ENCODE results near the gene PROX1.
A peak's percentile ranks its signal among the peaks of the same experiment; 100 is the strongest.

PROX1 gene

GRCh38 chr1:214022229-214022791 is 34.5 kb downstream of the PROX1 start:
- no peak overlapping the region for H3K4me3 ChIP-seq (ENCODE audit: low read length)
- H3K23ac ChIP-seq (ENCODE audit: low read length): no peak overlapping the region
- H3K79me2 ChIP-seq (ENCODE audit: control insufficient read depth, insufficient read depth, low read length): no peaks in the 10 kb centered on the region
- H3K79me1 ChIP-seq (ENCODE audit: low read length): no peaks in the 10 kb centered on the region
- H2BK120ac ChIP-seq (ENCODE audit: low read depth, low read length): no peak overlapping the region
- H3K27ac ChIP-seq (ENCODE audit: low read depth, low read length): no peak overlapping the region
- peaks cover 3% of the 10 kb centered on the region for H3K4me1 ChIP-seq (ENCODE audit: control insufficient read depth, low read depth, low read length)
- WGBS (ENCODE audit: extremely low coverage, insufficient coverage, low lambda C conversion rate): no CpG with 5 or more reads among the region's 5 CpGs
- no peak overlapping the region for H3K4ac ChIP-seq (ENCODE audit: low read depth, low read length)
- H3K9ac ChIP-seq (ENCODE audit: low read length): no peak overlapping the region
- H2BK5ac ChIP-seq (ENCODE audit: low read length): no peak overlapping the region
- no peak overlapping the region for H3K56ac ChIP-seq (ENCODE audit: low read length)
- no peak overlapping the region for H3K18ac ChIP-seq (ENCODE audit: low read length)
- no peak overlapping the region for H3K4me2 ChIP-seq (ENCODE audit: low read length)
- H4K5ac ChIP-seq (ENCODE audit: low read length): no peak overlapping the region
- H2AK5ac ChIP-seq (ENCODE audit: low read length): no peak overlapping the region
- H3K36me3 ChIP-seq (ENCODE audit: control insufficient read depth, insufficient read depth, low read length): no peaks in the 10 kb centered on the region
- DNase-seq: no peak
- no peaks in the 10 kb centered on the region for H3K27me3 ChIP-seq (ENCODE audit: insufficient read depth, low read length, poor library complexity)
- no peak overlapping the region for H4K8ac ChIP-seq (ENCODE audit: low read depth, low read length)
- no peak overlapping the region for H2BK15ac ChIP-seq (replicated peaks; ENCODE audit: low read depth)

DNA sequence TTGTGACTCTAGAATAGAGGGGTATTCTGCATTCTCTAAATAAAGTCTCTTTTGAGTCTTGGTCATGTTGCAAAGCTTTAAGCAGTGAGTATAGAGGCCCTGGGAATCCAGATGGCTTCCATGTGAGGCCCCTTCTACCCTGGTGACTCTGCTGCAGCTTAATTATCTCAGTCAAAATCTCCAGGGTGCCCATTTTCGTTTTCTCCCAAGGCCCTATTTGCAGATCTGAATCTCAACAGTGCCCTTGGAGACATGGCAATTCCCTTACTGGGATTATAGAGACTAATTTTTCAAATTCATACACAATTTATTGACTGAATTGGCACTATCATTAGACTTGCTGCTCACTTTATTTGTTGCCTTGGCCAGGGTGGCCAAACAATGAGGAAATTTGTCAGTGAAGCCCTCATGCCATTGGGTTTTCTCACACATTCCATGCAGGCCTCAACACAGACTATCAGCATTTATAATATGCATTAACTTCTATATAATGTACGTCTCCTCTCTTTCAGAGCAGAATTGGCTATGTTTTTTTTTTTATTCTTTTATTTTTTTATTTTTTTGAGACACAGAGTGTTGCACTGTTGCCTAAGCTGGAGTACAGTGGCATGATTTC is 35.1 kb downstream of the PROX1 start:
- no CpG with 5 or more reads among the region's 2 CpGs for WGBS (ENCODE audit: extremely low coverage, insufficient coverage, low lambda C conversion rate)
- H3K36me3 ChIP-seq (ENCODE audit: control insufficient read depth, insufficient read depth, low read length): no peaks in the 10 kb centered on the region

DNA sequence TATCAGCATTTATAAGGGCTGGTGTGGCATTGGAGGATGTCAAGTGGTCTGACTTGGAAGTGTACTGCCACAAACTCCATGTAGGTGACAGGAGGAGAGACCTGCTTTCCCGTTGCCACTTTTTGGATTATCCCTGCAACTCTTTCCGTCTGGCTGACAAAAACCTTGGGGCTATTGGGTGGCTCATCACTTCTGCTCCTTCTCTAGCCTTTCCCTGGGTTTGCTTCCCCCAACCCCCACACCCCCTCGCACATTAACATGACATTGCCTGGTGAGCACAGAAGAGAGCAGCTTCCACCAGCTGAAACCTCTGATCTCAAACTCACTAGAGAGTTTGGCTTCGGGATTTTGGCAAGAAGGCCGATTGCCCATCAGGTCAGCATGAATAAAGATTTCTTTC is 39.2 kb downstream of the PROX1 start:
- Histone ChIP-seq H3K56ac (ENCODE audit: low read length) (no peak overlapping the region), H4K5ac (ENCODE audit: low read length) (no peak overlapping the region), H3K18ac (ENCODE audit: low read length) (no peak overlapping the region), H3K27ac (ENCODE audit: low read depth, low read length) (no peak overlapping the region), H4K8ac (ENCODE audit: low read depth, low read length) (no peak overlapping the region), H3K27me3 (ENCODE audit: insufficient read depth, low read length, poor library complexity) (no peaks in the 10 kb centered on the region), H2BK120ac (ENCODE audit: low read depth, low read length) (no peak overlapping the region), H3K23ac (ENCODE audit: low read length) (no peak overlapping the region), H3K79me1 (ENCODE audit: low read length) (no peaks in the 10 kb centered on the region), H2BK5ac (ENCODE audit: low read length) (no peak overlapping the region), H3K9ac (ENCODE audit: low read length) (no peak overlapping the region), H3K4me2 (ENCODE audit: low read length) (no peak overlapping the region), H3K4ac (ENCODE audit: low read depth, low read length) (no peak overlapping the region), H3K79me2 (ENCODE audit: control insufficient read depth, insufficient read depth, low read length) (no peaks in the 10 kb centered on the region), H3K4me1 (ENCODE audit: control insufficient read depth, low read depth, low read length) (peaks cover 5% of the 10 kb centered on the region), H3K36me3 (ENCODE audit: control insufficient read depth, insufficient read depth, low read length) (no peaks in the 10 kb centered on the region), H3K4me3 (ENCODE audit: low read length) (no peak overlapping the region), H2AK5ac (ENCODE audit: low read length) (no peak overlapping the region), H2BK15ac (replicated peaks; ENCODE audit: low read depth) (no peak overlapping the region)
- peak; percentile 66 for DNase-seq
- no CpG with 5 or more reads among the region's 5 CpGs for WGBS (ENCODE audit: extremely low coverage, insufficient coverage, low lambda C conversion rate)

More for the DNA sequence above, 35.1 kb downstream of the PROX1 start:
- Histone ChIP-seq H3K23ac (ENCODE audit: low read length) (no peak overlapping the region), H3K9ac (ENCODE audit: low read length) (no peak overlapping the region), H3K18ac (ENCODE audit: low read length) (no peak overlapping the region), H2AK5ac (ENCODE audit: low read length) (no peak overlapping the region), H3K79me2 (ENCODE audit: control insufficient read depth, insufficient read depth, low read length) (no peaks in the 10 kb centered on the region), H3K4ac (ENCODE audit: low read depth, low read length) (no peak overlapping the region), H3K4me1 (ENCODE audit: control insufficient read depth, low read depth, low read length) (peaks cover 3% of the 10 kb centered on the region), H3K27me3 (ENCODE audit: insufficient read depth, low read length, poor library complexity) (no peaks in the 10 kb centered on the region), H3K4me3 (ENCODE audit: low read length) (no peak overlapping the region), H3K79me1 (ENCODE audit: low read length) (no peaks in the 10 kb centered on the region), H3K4me2 (ENCODE audit: low read length) (no peak overlapping the region), H4K8ac (ENCODE audit: low read depth, low read length) (no peak overlapping the region), H2BK5ac (ENCODE audit: low read length) (no peak overlapping the region), H3K56ac (ENCODE audit: low read length) (no peak overlapping the region), H3K27ac (ENCODE audit: low read depth, low read length) (no peak overlapping the region), H2BK15ac (replicated peaks; ENCODE audit: low read depth) (no peak overlapping the region), H2BK120ac (ENCODE audit: low read depth, low read length) (no peak overlapping the region), H4K5ac (ENCODE audit: low read length) (no peak overlapping the region)
- DNase-seq: no peak

DNA sequence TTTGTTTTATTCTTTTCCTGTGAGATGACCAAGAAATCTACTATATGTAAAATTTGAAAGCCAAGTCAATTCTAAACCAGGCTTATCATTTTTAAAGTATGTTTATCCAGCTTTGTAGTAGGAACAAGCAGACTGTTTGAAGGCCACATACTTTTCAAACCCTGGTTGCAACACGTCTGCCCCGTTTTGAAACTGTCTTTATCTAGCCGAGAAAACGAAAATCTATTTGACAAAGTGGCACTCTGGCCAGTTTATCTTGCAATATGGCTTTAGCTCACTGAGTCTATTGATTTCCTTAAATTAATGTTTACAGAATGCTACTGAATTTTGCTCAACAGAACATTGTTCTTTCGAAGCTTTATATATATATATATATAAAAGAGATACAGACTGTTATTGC is 39.7 kb downstream of the PROX1 start:
- H2BK5ac ChIP-seq (ENCODE audit: low read length): no peak overlapping the region
- no peak overlapping the region for H4K5ac ChIP-seq (ENCODE audit: low read length)
- no CpG with 5 or more reads among the region's 5 CpGs for WGBS (ENCODE audit: extremely low coverage, insufficient coverage, low lambda C conversion rate)
- H3K18ac ChIP-seq (ENCODE audit: low read length): no peak overlapping the region
- H3K9ac ChIP-seq (ENCODE audit: low read length): no peak overlapping the region
- no peak overlapping the region for H2BK15ac ChIP-seq (replicated peaks; ENCODE audit: low read depth)
- no peak overlapping the region for H3K27ac ChIP-seq (ENCODE audit: low read depth, low read length)
- DNase-seq: no peak
- no peak overlapping the region for H3K56ac ChIP-seq (ENCODE audit: low read length)
- no peak overlapping the region for H2AK5ac ChIP-seq (ENCODE audit: low read length)
- H3K79me1 ChIP-seq (ENCODE audit: low read length): no peaks in the 10 kb centered on the region
- no peak overlapping the region for H3K4me3 ChIP-seq (ENCODE audit: low read length)
- H3K27me3 ChIP-seq (ENCODE audit: insufficient read depth, low read length, poor library complexity): no peaks in the 10 kb centered on the region
- H3K4ac ChIP-seq (ENCODE audit: low read depth, low read length): no peak overlapping the region
- H4K8ac ChIP-seq (ENCODE audit: low read depth, low read length): no peak overlapping the region
- H3K23ac ChIP-seq (ENCODE audit: low read length): no peak overlapping the region
- no peaks in the 10 kb centered on the region for H3K36me3 ChIP-seq (ENCODE audit: control insufficient read depth, insufficient read depth, low read length)
- no peak overlapping the region for H3K4me2 ChIP-seq (ENCODE audit: low read length)
- H2BK120ac ChIP-seq (ENCODE audit: low read depth, low read length): no peak overlapping the region
- H3K4me1 ChIP-seq (ENCODE audit: control insufficient read depth, low read depth, low read length): peaks cover 5% of the 10 kb centered on the region
- H3K79me2 ChIP-seq (ENCODE audit: control insufficient read depth, insufficient read depth, low read length): no peaks in the 10 kb centered on the region

- no peaks in the 10 kb centered on the region for H3K36me3 ChIP-seq (ENCODE audit: control insufficient read depth, insufficient read depth, low read length)
- no peaks in the 10 kb centered on the region for H3K79me2 ChIP-seq (ENCODE audit: control insufficient read depth, insufficient read depth, low read length)
- no peak overlapping the region for H3K4me3 ChIP-seq (ENCODE audit: low read length)
- no peak overlapping the region for H3K56ac ChIP-seq (ENCODE audit: low read length)
- no peaks in the 10 kb centered on the region for H3K27me3 ChIP-seq (ENCODE audit: insufficient read depth, low read length, poor library complexity)
- H4K8ac ChIP-seq (ENCODE audit: low read depth, low read length): no peak overlapping the region
- H2AK5ac ChIP-seq (ENCODE audit: low read length): no peak overlapping the region
- no peak overlapping the region for H4K5ac ChIP-seq (ENCODE audit: low read length)
- WGBS (ENCODE audit: extremely low coverage, insufficient coverage, low lambda C conversion rate): no CpG with 5 or more reads among the region's 5 CpGs
- no peak overlapping the region for H3K9ac ChIP-seq (ENCODE audit: low read length)
- no peaks in the 10 kb centered on the region for H3K79me1 ChIP-seq (ENCODE audit: low read length)
- no peak overlapping the region for H3K18ac ChIP-seq (ENCODE audit: low read length)
- H2BK5ac ChIP-seq (ENCODE audit: low read length): no peak overlapping the region
- no peak overlapping the region for H2BK15ac ChIP-seq (replicated peaks; ENCODE audit: low read depth)
- H3K4me1 ChIP-seq (ENCODE audit: control insufficient read depth, low read depth, low read length): peaks cover 5% of the 10 kb centered on the region
- H2BK120ac ChIP-seq (ENCODE audit: low read depth, low read length): no peak overlapping the region
- H3K27ac ChIP-seq (ENCODE audit: low read depth, low read length): no peak overlapping the region
- DNase-seq: no peak
- H3K23ac ChIP-seq (ENCODE audit: low read length): no peak overlapping the region
- no peak overlapping the region for H3K4me2 ChIP-seq (ENCODE audit: low read length)
- no peak overlapping the region for H3K4ac ChIP-seq (ENCODE audit: low read depth, low read length)
These were observed 40.3 kb downstream of the PROX1 start for GRCh38 chr1:214028095-214028494.
